ENCODE measurements around the gene AP2M1. TPM values are rescaled to one million over a fixed set of nuclear protein-coding genes. Genes with fewer than 3 reads are reported as not detected.
A peak's percentile ranks its signal among the peaks of the same experiment; 100 is the strongest.
"Not testable (repeated sequence)": the region's sequence is repeated elsewhere in the genome, so short reads cannot be mapped to it uniquely, and the experiment has no call there.

The AP2M1 gene
- total RNA-seq, 4 donors from 2014 or later, result 150 to 200 (median 195) TPM

DNA sequence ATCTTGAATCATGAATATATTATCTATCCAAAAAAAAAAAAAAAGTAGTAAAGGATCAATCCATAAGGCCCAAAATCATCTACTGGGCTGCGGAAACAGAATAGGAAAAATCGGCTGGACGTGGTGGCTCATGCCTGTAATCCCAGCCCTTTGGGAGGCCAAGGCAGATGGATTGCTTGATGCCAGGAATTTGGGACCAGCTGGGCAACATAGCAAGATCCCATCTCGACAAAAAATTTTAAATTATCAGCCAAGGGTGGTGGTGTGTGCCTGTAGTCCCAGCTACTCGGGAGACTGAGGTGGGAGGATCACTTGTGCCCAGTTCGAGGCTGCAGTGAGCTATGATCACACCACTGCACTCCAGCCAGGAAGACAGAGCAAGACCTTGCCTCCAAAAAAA lies 25.5 kb upstream of the AP2M1 start:
- Histone ChIP-seq H3K9me3 (no peaks in the 10 kb centered on the region), H3K27ac (no peak overlapping the region), H3K4me3 (no peak overlapping the region), H3K36me3 (peaks cover 0 to 22% (median 0%) of the 10 kb centered on the region in 3 donors), H3K4me1 (peaks cover 0 to 17% (median 0%) of the 10 kb centered on the region in 4 donors), H3K27me3 (no peaks in the 10 kb centered on the region)
- TF ChIP-seq POLR2A (IDR thresholded peaks at IDR 0.05), result no peak
- TF ChIP-seq CTCF (IDR thresholded peaks at IDR 0.05), result no peak
- peak in 1 of 3 donors; percentile 4 for DNase-seq

GRCh38 chr3:184149770-184150169 lies 24.9 kb upstream of the AP2M1 start:
- H3K27me3 ChIP-seq, H3K27ac ChIP-seq, H3K9me3 ChIP-seq, DNase-seq, H3K4me3 ChIP-seq: not testable (repeated sequence)
- peaks cover 0 to 19% (median 0%) of the 10 kb centered on the region in 4 donors for H3K4me1 ChIP-seq
- H3K36me3 ChIP-seq, result peaks cover 0 to 16% (median 0%) of the 10 kb centered on the region in 3 donors

GRCh38 chr3:184154885-184155643 lies 19.6 kb upstream of the AP2M1 start, which contains the start of gene DVL3:
Gene DVL3, plus strand, starts transcription at chr3:184155377. Its CDS starts 259 bp downstream, at chr3:184155636.
- no peaks in the 10 kb centered on the region for H3K27me3 ChIP-seq
- H3K4me3 ChIP-seq, result peak within 1 kb of the TSS; percentile 74 to 98 (median 84)
- peak; percentile 36 to 85 (median 84) for DNase-seq
- peak within 1 kb of the TSS; percentile 75 to 93 (median 84) for H3K27ac ChIP-seq
- peaks cover 0 to 37% (median 14%) of the 10 kb centered on the region in 4 donors for H3K4me1 ChIP-seq
- H3K36me3 ChIP-seq, result no peaks in the 10 kb centered on the region
- TF ChIP-seq CTCF (IDR thresholded peaks at IDR 0.05) (no peak), POLR2A (IDR thresholded peaks at IDR 0.05) (peak in 1 of 2 donors; percentile 64)
- no peaks in the 10 kb centered on the region for H3K9me3 ChIP-seq

GRCh38 chr3:184155644-184156521 lies 18.8 kb upstream of the AP2M1 start:
- no peaks in the 10 kb centered on the region for H3K36me3 ChIP-seq
- H3K27ac ChIP-seq, result peak overlapping the region; percentile 75 to 93 (median 84)
- H3K4me3 ChIP-seq, result peak overlapping the region; percentile 74 to 98 (median 84)
- H3K9me3 ChIP-seq, result no peaks in the 10 kb centered on the region
- no peaks in the 10 kb centered on the region for H3K27me3 ChIP-seq
- TF ChIP-seq CTCF (IDR thresholded peaks at IDR 0.05) (no peak), POLR2A (IDR thresholded peaks at IDR 0.05) (no peak)
- H3K4me1 ChIP-seq, result peaks cover 0 to 45% (median 18%) of the 10 kb centered on the region in 4 donors
- DNase-seq, result peak in 2 of 3 donors; percentile 31 to 71

- TF ChIP-seq POLR2A (IDR thresholded peaks at IDR 0.05) (no peak), CTCF (IDR thresholded peaks at IDR 0.05) (no peak)
- H3K4me1 ChIP-seq, result peaks cover 0 to 49% (median 18%) of the 10 kb centered on the region in 4 donors
- H3K27me3 ChIP-seq, result no peaks in the 10 kb centered on the region
- peak overlapping the region; percentile 74 to 98 (median 84) for H3K4me3 ChIP-seq
- peak overlapping the region; percentile 75 to 93 (median 84) for H3K27ac ChIP-seq
- H3K9me3 ChIP-seq, result no peaks in the 10 kb centered on the region
- H3K36me3 ChIP-seq, result no peaks in the 10 kb centered on the region
- no peak for DNase-seq
These were observed 18.1 kb upstream of the AP2M1 start for GRCh38 chr3:184156522-184156955.
